Esophagus muscularis mucosa (tissue), 3 donors: ENCODE results near the gene RHOJ.

ENCODE experiments used
- EP300 ChIP-seq: sonication (generic); formaldehyde crosslinking; IDR thresholded peaks from one replicate; pipeline ENCODE4 v1.6.1; 2017; ENCODE audit warnings: antibody characterized with exemption
- TF ChIP-seq, protein P1 (sequence below), 3 experiments: fragments of 200-600 bp in 2 of 3; fragments of 450-650 bp in 1 of 3; sonication (generic) in 2 of 3; IDR thresholded peaks; one replicate each; pipeline ENCODE4 v1.5.1; 2017 to 2019; ENCODE audit warnings: antibody characterized with exemption in 3 of 3, mild to moderate bottlenecking in 2 of 3, moderate library complexity in 1 of 3

DNA sequence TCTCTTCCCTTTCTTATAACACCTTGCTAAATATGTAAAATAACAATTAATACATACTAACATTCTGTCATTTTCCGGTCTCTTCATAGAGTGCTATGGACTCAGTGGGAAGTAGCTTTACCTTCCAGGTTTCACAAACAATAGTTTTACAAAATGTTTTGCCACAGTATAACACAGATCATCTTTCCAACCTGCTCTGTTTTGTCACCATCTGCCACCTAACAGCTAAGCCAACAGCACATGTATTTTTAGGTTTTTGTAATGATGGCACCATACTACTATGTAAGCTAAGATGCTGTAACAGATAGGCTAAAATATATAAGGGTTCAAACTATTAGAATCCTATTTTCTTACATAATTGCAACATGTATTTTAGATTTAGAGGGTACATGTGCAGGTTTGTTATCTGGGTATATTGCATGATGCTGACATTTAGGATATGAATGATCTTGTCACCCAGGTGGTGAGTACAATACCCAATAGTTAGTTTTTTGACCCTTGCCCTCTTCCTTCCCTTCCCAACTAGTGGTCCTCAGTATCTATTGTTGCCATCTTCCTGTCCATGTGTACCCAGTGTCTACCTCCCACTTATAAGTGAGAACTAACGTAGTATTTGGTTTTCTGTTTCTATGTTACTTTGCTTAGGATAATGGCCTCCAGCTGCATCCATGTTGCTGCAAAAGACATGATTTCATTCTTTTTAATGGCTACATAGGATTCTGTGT lies 8.7 kb downstream of the RHOJ start:
- TF ChIP-seq, protein P1, sequence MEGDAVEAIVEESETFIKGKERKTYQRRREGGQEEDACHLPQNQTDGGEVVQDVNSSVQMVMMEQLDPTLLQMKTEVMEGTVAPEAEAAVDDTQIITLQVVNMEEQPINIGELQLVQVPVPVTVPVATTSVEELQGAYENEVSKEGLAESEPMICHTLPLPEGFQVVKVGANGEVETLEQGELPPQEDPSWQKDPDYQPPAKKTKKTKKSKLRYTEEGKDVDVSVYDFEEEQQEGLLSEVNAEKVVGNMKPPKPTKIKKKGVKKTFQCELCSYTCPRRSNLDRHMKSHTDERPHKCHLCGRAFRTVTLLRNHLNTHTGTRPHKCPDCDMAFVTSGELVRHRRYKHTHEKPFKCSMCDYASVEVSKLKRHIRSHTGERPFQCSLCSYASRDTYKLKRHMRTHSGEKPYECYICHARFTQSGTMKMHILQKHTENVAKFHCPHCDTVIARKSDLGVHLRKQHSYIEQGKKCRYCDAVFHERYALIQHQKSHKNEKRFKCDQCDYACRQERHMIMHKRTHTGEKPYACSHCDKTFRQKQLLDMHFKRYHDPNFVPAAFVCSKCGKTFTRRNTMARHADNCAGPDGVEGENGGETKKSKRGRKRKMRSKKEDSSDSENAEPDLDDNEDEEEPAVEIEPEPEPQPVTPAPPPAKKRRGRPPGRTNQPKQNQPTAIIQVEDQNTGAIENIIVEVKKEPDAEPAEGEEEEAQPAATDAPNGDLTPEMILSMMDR (IDR thresholded peaks at IDR 0.05): no peak
- TF ChIP-seq EP300: no peak
